ENCODE data around the gene CCL14.
A peak's percentile ranks its signal among the peaks of the same experiment; 100 is the strongest.

Gene CCL14

DNA sequence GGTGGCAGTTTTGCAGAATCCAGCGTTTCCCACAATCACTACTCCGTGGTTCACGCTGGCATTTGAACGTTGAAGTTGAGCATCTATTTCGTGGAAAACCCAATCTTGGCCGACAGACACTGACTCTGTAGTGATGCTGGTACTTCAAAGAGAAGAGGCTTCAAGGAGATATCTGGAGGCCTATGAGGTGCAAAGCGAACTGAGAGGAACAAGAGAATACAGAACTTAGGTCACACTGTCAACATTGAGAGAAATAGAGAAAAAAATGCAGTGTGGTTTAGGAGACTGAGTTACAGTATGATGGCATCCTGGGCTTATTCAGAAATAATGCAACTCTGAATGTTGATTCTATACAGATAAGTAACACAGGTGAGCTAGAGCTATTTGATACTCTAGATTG is 21.3 kb downstream of the CCL14 start:
- TF ChIP-seq, protein P1, sequence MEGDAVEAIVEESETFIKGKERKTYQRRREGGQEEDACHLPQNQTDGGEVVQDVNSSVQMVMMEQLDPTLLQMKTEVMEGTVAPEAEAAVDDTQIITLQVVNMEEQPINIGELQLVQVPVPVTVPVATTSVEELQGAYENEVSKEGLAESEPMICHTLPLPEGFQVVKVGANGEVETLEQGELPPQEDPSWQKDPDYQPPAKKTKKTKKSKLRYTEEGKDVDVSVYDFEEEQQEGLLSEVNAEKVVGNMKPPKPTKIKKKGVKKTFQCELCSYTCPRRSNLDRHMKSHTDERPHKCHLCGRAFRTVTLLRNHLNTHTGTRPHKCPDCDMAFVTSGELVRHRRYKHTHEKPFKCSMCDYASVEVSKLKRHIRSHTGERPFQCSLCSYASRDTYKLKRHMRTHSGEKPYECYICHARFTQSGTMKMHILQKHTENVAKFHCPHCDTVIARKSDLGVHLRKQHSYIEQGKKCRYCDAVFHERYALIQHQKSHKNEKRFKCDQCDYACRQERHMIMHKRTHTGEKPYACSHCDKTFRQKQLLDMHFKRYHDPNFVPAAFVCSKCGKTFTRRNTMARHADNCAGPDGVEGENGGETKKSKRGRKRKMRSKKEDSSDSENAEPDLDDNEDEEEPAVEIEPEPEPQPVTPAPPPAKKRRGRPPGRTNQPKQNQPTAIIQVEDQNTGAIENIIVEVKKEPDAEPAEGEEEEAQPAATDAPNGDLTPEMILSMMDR (IDR thresholded peaks at IDR 0.05; ENCODE audit: low read depth, low read length): no peak
- H3K4me3 ChIP-seq (ENCODE audit: low read depth, low read length): no peak overlapping the region

DNA sequence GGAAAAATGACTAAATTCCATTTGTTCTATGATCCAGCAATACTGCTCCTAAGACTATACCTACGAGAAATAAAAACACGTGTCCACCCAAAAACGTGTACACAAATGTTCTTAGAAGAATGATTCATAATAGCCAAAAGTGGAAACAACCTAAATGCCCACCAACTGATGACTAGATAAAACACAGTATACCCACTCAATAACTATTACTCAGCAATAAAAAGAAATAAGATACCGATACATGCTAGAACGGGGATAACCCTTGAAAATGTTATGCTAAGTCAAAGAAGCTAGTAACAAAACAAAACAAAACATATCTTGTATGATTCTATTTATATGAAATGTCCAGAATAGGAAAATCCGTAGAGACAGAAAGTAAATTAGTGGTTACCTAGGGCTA is 22.9 kb downstream of the CCL14 start:
- no peak overlapping the region for H3K4me3 ChIP-seq (ENCODE audit: low read depth, low read length)
- TF ChIP-seq, protein P1 (IDR thresholded peaks at IDR 0.05; ENCODE audit: low read depth, low read length): no peak

DNA sequence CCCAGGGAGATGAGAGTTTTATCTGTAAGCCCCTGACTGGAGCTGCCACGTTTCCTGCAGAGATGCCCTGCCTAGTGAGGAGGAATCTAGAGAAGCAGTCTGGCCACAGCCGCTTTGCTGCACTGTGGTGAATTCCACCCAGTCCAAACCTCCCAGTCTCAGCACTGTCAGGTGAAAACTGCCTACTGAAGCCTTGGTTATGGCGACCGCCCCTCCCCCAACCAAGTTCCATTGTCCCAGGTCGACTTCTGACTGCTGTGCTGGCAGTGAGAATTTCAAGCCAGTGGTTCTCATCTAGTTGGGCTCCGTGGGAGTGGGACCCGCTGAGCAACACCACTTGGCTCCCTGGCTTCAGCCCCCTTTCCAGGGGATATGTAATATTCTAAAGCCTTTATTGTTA is 32.8 kb downstream of the CCL14 start:
- no peak overlapping the region for H3K4me3 ChIP-seq (ENCODE audit: low read depth, low read length)
- TF ChIP-seq, protein P1 (IDR thresholded peaks at IDR 0.05; ENCODE audit: low read depth, low read length): no peak

DNA sequence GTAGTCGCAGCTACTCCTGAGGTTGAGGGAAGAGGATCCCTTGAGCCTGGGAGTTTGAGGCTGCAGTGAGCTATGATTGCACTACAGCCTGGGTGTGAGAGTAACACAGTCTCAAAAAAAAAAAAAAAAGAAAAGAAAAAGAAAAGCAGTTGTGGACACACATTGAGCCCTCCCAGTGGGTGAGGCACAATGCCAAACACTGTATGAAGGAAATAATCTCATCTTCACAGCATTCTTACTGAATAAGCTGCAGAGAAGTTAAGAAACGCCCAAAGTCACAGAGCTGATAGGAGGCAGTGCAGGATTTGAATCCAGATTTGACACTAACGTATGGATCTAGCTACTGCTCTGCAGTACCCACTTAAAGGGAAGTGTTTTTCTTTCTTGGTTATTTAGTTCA is 37.1 kb downstream of the CCL14 start:
- no peak overlapping the region for H3K4me3 ChIP-seq (ENCODE audit: low read depth, low read length)

DNA sequence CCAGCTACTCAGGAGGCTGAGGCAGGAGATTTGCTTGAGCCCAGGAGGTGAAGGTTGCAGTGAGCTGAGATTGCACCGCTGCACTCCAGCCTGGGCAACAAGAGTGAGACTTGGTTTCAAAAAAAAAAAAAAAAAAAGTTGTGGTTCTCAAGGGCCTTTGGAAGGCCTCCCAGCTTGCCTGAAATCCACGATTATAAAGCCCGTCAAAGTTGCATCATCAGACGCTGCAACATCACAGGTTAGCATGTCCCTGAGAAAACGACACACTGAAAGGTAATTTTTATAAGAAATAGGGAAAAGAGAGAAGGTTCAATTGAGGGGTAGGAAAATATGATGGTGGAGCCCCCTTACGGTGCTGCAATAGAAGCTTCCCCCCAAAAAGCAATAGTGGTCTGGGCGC is 38.4 kb downstream of the CCL14 start:
- no peak overlapping the region for H3K4me3 ChIP-seq (ENCODE audit: low read depth, low read length)
- TF ChIP-seq, protein P1 (IDR thresholded peaks at IDR 0.05; ENCODE audit: low read depth, low read length): no peak

More for the DNA sequence above, 37.1 kb downstream of the CCL14 start:
- TF ChIP-seq, protein P1 (IDR thresholded peaks at IDR 0.05; ENCODE audit: low read depth, low read length): no peak

DNA sequence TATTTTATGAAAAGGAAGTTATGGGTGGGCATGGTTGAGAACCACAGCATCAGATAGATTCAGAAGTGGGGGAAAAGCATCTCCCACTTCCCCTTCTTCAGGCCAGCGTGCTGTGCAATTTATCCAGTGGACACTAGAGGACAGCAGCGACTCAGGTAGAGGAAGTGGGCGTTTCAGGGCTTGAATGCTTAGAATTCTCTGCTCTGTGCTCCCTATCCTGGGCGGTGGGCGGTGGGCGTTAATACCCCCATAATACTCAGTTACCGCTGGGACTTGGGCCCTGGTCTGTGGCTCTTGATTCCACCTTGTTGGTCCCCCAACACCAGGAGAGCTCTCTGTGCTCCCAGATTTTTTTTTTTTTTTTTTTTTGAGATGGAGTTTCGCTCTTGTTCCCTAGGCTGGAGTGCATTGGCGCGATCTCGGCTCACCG is 39.4 kb downstream of the CCL14 start:
- H3K4me3 ChIP-seq (ENCODE audit: low read depth, low read length): no peak overlapping the region
- TF ChIP-seq, protein P1 (IDR thresholded peaks at IDR 0.05; ENCODE audit: low read depth, low read length): peak; percentile 87

DNA sequence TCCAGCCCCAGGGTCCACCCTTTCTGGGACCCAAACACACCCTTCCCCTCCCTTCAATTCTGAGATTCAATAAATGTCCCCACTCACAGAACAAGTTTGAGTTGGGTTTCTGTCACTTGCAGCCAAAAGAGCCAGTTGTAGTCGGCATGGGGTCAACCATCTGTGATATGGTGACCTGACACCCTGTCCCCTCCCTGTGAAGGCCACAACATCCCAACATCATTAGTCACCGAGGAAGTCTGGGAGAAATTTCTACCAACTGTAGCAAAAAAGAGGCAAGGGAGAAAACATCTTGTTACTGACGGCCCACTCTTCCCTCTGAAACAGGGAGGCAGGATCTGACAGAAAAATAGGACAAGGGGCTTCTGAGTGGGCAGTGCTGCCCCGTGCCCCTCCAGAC is 42.4 kb downstream of the CCL14 start:
- TF ChIP-seq, protein P1 (IDR thresholded peaks at IDR 0.05; ENCODE audit: low read depth, low read length): no peak
- no peak overlapping the region for H3K4me3 ChIP-seq (ENCODE audit: low read depth, low read length)

Measured in WI38 (cell line).